ENCODE measurements around the gene ASIC4. TPM values are rescaled to one million over a fixed set of nuclear protein-coding genes. Genes with fewer than 3 reads are reported as not detected.

The ASIC4 gene
- total and polyA plus RNA-seq, 2 of the 13 experiments (the other 11 are each of a cell fraction or from before 2014, with no cell fraction given), result 0.03 TPM; not detected in 1

- TF ChIP-seq PRDM10 (CRISPR knock-in tag; IDR thresholded peaks at IDR 0.05; ENCODE audit: low read depth) (peak; percentile 74; the same call in 1 of the 2 replicates), CHCHD3 (CRISPR knock-in tag; IDR thresholded peaks at IDR 0.05) (no peak), SAFB2 (CRISPR knock-in tag; IDR thresholded peaks at IDR 0.05; ENCODE audit: borderline replicate concordance, low read depth) (no peak), ZNF431 (CRISPR knock-in tag; IDR thresholded peaks at IDR 0.05; ENCODE audit: borderline replicate concordance, low read depth) (peak; percentile 52; the same call in 1 of the 2 replicates), IKZF4 (CRISPR knock-in tag; IDR thresholded peaks at IDR 0.05; ENCODE audit: borderline replicate concordance, low read depth, not compliant biosample characterization) (no peak), ATF2 (CRISPR knock-in tag; IDR thresholded peaks at IDR 0.05) (0 out of 2 replicates have a peak, but pooled peaks have one; percentile 36), ZNF512 (CRISPR knock-in tag; IDR thresholded peaks at IDR 0.05) (no peak), TGIF2 (CRISPR knock-in tag; IDR thresholded peaks at IDR 0.05) (peak; percentile 31; the same call in 1 of the 2 replicates), SIX1 (CRISPR knock-in tag; IDR thresholded peaks at IDR 0.05; ENCODE audit: borderline replicate concordance) (peak; percentile 77; the same call in 1 of the 2 replicates), ZNF782 (CRISPR knock-in tag; IDR thresholded peaks at IDR 0.05; ENCODE audit: borderline replicate concordance) (no peak), ZGPAT (CRISPR knock-in tag; IDR thresholded peaks at IDR 0.05) (peak; percentile 82), HNF4A (CRISPR knock-in tag; IDR thresholded peaks at IDR 0.05) (peak; percentile 95), MAFK (conservative IDR thresholded peaks at IDR 0.05 in 1 of 2, IDR thresholded peaks at IDR 0.05 in 1 of 2; ENCODE audit: low read length in 2 of 2) (no peak), SMYD3 (CRISPR knock-in tag; IDR thresholded peaks at IDR 0.05) (no peak), NFKB2 (CRISPR knock-in tag; IDR thresholded peaks at IDR 0.05; ENCODE audit: borderline replicate concordance) (no peak), ZNF609 (CRISPR knock-in tag; IDR thresholded peaks at IDR 0.05; ENCODE audit: borderline replicate concordance) (peak; percentile 43; the same call in 1 of the 2 replicates)
These were observed 31.7 kb downstream of the ASIC4 start (continued) for GRCh38 chr2:219545943-219546352.

Data from HepG2 (cell line).